Liver (tissue), 3 donors: ENCODE data around the gene DNAAF1.

Source experiments
- CTCF ChIP-seq: fragments of 150-350 bp; IDR thresholded peaks from 2 replicates; pipeline ENCODE4 v1.5.1; 2017; ENCODE audit warnings: improper control_type of control experiment, low read depth, low read length; ENCODE audit not compliant: missing input control
- FOXA1 ChIP-seq: IDR thresholded peaks from 2 replicates; pipeline ENCODE4 v1.6.1; 2016; ENCODE audit warnings: antibody characterized with exemption
- GABPA ChIP-seq, 2 donors: IDR thresholded peaks in 1 of 2; conservative IDR thresholded peaks in 1 of 2; 2 replicates each; pipeline ENCODE4 v1.6.1; 2016; ENCODE audit warnings: antibody characterized with exemption in 2 of 2, mild to moderate bottlenecking in 1 of 2, moderate library complexity in 1 of 2
- donor health status: healthy.
- donor health status: healthy.

DNA sequence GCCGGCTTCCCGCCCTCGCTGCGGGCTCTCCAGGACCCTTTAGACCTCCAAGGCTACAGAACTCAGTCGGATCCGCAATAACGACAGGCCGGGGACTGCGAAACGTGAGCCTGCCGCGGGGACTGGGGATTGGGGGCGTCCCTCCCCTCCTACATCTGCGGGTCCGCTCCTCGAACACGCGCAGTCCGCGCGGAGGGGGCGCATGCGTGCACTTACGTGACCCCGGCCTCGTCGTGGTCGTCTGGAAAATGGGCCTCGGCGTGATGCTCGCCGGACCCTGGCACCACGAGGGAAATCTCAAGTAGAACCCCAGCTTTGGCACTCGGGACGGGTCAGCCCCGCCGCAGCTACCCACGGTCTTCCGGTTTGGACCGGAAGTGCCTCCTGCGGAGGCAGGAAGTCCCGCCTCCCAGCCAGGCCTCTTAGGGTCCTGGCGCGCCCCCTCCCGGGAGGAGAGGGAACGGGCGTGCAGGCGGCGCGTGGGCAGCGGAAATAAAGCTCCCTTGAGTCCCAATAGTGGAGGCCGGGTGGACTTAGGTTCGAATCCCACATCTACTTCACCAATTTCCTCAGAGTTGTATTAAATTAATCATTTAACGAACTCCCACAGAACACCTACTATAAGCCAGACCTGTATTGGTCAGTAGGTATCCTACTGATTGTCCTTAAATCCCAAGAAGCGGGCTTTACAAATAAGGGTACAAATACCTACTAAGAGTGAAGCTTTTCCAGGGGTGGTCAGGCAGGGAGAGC lies 41.8 kb downstream of the DNAAF1 start, which contains the start of gene TAF1C:
- peak; percentile 97 for TF ChIP-seq CTCF
- TF ChIP-seq FOXA1, result no peak
- TF ChIP-seq GABPA (IDR thresholded peaks at IDR 0.05 in 1 of 2, conservative IDR thresholded peaks at IDR 0.05 in 1 of 2), result peak; percentile 98 to 100
